GM18498 (cell line): Measurements from ENCODE around the gene ARID5B.
"Not testable (repeated sequence)": the region's sequence is repeated elsewhere in the genome, so short reads cannot be mapped to it uniquely, and the experiment has no call there.

Source experiments
- ATAC-seq: cut with Tn5 transposase; IDR thresholded peaks from one replicate; pipeline ENCODE4 v1.9.1; 2021; ENCODE audit warnings: mild to moderate bottlenecking, moderate library complexity; ENCODE audit not compliant: unreplicated experiment

The ARID5B gene, protein sequence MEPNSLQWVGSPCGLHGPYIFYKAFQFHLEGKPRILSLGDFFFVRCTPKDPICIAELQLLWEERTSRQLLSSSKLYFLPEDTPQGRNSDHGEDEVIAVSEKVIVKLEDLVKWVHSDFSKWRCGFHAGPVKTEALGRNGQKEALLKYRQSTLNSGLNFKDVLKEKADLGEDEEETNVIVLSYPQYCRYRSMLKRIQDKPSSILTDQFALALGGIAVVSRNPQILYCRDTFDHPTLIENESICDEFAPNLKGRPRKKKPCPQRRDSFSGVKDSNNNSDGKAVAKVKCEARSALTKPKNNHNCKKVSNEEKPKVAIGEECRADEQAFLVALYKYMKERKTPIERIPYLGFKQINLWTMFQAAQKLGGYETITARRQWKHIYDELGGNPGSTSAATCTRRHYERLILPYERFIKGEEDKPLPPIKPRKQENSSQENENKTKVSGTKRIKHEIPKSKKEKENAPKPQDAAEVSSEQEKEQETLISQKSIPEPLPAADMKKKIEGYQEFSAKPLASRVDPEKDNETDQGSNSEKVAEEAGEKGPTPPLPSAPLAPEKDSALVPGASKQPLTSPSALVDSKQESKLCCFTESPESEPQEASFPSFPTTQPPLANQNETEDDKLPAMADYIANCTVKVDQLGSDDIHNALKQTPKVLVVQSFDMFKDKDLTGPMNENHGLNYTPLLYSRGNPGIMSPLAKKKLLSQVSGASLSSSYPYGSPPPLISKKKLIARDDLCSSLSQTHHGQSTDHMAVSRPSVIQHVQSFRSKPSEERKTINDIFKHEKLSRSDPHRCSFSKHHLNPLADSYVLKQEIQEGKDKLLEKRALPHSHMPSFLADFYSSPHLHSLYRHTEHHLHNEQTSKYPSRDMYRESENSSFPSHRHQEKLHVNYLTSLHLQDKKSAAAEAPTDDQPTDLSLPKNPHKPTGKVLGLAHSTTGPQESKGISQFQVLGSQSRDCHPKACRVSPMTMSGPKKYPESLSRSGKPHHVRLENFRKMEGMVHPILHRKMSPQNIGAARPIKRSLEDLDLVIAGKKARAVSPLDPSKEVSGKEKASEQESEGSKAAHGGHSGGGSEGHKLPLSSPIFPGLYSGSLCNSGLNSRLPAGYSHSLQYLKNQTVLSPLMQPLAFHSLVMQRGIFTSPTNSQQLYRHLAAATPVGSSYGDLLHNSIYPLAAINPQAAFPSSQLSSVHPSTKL

DNA sequence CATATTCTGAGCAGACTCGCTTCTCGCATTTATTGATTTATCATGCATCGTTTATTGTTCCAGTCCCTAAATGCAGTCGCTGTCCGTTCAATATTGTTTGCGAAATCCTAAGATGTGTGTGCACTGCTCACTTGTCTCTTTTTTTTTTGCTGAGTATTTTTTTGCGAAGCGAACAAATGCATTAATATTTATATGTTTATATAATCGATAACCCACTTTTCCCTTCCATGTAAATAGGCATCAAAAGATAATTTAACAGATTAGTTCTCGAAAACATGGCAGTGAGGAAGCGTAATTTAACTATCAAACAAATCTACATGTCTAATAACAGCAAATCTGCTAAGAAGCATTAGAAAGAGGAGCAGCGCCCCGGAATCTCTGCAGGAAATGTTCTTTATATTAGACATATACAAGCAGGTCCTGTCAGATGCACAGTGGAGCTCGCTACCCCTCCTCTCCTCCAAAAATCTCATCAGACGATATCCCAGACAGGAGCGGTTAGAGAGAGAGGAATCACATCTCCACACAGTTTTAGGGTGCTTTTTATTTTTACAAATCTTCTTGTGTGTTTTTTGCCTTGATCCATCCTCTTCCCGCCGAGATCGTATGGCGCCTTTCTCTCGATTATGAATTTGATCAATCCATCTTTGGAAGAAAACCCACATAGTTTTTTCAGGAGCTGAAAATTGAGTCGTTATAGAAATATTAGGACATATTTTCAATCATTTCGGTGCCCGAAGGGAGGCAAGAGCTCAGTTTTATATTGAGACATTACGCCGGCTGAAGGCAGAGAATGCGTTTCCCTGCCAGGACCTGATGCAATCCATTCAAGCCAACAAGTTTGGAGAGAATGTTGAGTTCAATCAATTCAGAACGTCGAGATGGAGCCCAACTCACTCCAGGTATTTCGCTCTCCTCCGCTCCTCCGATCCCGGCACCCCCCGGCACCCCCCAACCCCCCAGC, at the start of gene ARID5B:
Gene ARID5B (plus strand): TSS at position 871 of the 964 bp plus-strand sequence. CDS start 11 bp downstream, at position 882.
- ATAC-seq = no peak

DNA sequence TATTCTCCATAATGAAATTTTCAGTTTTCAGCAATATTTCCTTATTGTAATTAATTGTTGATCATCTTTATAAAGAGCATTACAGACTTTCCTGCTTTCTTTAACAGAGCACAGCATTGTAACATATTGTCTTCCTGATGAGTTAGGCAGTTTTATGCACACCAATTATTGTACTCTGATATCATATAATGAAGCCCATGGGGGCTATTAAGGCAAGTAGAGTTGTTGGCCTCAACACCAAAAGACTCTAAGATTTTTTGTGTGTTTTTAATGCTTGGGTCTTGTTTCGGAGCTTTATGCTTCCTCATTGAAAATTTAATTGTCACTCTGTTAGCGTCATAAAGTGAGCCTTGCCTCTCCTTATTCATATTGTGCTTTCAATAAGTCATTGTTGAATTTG, 49.2 kb upstream of the ARID5B start:
- ATAC-seq = no peak

DNA sequence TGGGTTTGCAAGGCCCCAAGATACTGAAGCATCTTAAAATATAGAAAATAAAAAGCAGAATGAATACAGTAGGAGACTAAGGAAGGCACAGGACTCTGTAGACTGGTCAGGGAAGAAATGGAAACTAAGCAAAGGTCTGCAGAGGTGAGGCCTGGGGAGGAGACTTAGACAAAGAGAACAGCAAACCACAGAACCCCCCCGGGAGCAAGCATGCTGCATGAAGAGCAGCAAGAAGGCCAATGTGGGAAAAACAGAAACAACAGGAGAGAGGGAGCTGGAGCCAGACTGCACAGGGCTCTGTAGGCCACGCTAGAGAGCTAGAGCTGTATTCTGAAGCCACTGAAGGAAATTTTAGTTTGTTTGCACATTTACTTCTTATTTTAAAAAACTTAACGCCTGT, 45.7 kb upstream of the ARID5B start:
- no peak for ATAC-seq

DNA sequence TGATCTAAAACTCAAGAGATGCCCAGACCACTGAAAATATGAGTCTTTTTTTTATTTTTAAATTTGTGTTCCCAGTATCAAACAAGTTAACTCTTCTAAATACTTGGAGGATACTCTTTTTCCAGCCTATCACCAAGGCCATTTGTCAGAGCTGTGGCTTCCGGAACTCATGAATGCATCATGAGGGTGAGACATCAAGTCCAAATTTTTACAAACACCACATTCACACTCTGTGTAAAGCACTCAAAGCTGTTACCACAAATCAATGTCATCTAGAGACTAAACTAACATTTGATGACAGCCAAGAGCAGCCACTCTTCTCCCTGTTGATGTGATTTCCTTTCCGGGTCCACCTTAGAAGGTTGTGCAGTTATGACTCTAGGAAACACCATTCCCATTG, 43.8 kb upstream of the ARID5B start:
- no peak for ATAC-seq

DNA sequence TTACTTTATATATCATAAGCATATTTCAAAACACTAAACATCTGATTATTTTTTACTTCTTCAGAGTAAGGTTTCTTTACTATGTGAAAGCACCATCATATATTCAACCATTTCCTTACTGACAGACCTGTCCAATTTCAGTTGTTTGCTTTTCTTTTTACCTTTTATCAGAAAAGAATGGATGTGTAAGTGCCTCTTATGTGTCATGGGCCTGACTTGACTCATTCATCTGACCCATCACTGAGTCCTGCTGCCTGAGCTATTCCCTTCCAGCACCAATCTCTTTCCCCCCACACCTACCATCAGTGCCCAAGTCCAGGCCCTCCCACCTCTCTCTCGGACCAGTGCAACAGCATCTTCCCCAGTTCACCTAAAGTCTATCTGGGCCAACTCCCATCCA, 41.7 kb upstream of the ARID5B start:
- no peak for ATAC-seq

DNA sequence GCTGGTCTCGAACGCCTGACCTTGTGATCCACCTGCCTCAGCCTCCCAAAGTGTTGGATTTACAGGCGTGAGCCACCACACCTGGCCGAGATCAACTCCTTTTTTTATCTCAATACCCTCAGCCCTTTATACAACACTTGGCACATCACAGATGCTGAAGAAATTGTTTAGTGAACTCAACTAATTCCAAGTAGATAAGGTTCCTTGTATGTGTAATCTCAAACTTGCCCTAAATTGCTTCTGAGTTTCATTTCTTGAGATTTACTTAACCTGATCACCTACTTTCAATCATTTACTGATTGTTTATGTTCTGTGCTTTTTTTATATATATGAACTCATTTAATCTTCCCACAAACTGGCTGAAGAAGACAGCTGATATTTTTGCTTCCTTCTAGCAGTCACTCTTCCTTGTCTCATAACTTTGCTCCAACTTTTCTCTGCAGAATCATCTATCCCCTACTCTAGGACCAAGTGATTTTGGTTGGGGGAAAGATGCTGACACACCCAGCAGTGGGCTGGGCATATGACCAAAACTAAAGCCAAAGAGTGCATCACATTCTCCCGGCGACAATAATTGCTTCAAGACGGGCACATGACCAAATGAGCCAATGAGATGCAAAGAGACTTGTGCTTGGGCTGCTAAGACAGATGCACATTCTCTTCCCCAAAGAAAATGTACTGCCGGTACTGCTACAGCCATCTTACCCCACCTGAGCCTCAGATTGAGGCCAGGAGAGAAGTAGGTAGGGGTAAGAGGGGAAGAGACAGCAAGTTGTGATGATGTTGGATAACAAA, 40.3 kb upstream of the ARID5B start:
- ATAC-seq = no peak

DNA sequence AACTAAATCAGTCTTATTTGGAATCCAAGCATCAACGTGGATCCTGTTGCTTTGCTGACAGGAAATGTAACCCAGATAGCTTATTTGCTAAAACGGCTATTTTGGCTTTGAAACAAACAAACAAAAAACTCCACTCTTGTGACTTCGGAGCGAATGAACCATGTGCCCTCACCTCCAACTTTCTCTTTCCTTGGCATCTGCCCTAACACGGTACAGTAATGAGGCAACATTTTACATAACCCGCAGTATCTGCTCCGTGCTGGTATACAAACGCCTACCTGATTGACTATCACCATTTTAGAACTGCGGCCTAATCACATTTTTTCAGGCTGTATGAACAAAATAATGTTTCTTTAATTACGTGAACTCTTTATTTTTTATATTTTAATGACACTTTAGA, 37.5 kb upstream of the ARID5B start:
- no peak for ATAC-seq

DNA sequence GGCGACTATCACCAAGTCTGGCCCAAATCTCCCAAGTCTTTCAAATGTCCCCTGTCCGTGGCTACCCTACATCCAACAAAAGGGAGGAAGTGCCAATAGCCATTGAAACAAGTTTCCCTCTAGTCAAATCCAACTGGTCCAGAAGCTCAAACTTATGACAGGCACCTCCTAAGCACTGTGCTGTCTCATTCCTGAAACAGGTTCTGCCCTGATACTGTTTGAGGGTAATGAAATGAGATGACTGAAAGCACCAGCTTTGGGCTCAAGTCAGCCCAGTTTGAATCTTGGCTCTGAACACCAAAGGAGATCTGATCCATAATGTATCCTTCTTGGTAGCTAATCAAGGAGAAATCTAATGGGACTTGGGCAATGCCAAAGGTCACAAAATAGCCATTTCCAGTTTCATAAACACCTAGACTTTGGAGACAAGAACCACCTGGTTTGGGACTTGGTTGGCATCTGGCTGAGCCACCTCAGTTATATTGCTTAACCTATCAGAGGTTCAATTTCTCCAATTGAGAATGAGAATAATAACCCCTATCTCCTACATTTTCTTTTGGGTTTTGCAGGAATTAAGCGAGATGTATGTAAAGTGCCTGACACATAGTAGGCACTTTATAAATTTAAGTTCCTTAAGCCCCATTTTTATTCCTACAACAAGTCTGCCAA, 34.7 kb upstream of the ARID5B start:
- no peak for ATAC-seq

DNA sequence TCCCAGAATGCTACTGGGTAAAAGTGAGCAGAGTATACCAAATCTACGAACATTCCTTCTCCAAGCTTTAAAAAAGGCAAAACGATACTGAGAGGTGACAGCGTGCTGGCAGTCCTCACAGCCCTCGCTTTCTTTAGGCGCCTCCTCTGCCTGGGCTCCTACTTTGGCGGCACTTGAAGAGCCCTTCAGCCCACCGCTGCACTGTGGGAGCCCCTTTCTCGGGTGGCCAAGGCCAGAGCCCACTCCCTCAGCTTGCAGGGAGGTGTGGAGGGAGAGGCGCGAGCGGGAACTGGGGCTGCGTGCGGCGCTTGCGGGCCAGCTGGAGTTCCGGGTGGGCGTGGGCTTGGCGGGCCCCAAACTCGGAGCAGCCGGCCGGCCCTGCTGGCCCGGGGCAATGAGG, 34.1 kb upstream of the ARID5B start:
- not testable (repeated sequence) for ATAC-seq

DNA sequence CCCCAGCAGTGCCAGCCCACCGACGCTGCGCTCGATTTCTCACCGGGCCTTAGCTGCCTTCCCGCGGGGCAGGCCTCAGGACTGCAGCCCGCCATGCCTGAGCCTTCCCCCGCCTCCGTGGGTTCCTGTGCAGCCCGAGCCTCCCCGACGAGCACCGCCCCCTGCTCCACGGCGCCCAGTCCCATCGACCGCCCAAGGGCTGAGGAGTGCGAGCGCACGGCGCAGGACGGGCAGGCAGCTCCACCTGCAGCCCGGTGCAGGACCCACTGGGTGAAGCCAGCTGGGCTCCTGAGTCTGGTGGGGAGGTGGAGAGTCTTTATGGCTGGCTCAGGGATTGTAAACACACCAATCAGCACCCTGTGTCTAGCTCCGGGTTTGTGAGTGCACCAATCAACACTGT, 33.7 kb upstream of the ARID5B start:
- not testable (repeated sequence) for ATAC-seq

DNA sequence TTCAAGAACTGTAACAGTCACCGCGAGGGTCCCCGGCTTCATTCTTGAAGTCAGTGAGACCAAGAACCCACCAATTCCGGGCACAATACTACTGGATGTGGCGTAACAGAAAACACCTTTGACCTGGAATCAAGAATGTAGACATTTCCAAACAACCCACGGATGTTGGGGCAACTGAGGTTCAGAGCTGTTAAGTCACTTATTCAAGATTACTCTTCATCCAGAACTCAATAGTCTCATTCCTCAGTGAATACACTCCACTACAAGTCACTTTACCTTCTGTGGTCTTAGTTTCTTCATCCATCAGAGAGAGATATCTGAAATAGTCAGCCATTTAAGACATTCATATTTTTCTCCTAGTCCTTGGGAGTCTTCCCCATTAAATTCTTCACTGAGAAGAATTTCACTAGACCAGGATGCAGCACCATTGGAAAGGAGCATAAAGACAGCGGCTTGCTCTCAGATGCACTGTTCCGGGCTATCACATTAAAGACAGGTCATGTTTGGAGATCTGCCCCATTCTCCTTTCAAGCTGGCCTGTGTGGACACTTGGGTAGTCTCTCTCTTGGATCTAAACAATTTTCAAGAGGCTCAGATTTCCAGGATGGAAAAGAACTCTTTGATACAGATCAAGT, 32.3 kb upstream of the ARID5B start:
- no peak for ATAC-seq

DNA sequence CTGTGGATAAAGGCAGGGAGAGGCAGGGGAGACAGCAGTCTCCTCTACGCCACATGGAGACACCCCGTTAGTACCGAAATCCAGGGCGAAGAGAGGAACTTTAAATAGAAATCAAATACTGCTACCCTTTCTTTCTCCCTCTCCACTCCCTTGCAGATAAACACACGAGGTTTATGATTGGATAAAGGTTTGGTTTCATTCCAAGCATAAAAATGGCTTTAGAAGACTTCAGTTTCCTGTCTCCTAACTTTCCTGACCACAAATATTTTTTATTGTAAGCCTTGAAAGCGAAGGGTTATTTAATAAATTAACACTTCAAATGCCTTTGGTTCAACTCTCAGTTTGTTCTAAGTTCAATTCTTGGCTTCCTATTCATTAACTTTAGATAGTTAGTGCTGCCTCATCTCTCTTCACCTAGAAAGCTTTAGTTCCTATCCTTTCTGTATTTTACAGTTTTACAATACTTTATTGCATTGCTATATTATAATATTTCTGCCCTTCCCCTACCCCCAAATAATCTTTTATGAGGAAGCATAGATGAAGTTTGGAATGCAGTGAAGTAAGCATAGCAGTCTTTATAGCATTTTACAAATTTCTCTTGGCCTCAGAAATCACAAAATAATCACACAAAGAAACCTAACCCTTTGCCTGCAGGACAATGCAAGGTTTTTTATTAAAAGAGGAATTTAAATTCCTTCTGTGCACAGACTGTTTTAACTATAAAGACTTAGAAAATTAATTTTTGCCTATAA, 31.5 kb upstream of the ARID5B start:
- ATAC-seq = no peak

DNA sequence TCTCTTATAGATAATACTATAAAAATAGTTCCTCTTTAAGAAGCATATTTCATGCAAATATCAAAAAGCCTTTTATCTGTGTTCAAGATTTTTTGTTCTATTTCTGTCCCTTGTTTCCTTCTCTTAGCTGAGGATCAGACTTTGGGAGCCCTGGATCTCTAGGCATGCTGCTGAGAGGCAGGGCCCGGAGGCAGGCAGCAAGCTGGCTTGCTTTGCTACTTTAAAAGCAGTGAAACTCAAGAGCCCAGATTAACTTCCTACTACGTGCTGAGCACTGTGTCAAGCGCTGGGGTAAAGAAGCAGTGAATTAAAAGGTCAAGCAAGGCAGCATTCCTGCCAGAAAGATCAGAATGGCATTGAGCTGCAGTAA, 31.0 kb upstream of the ARID5B start:
- ATAC-seq = no peak

DNA sequence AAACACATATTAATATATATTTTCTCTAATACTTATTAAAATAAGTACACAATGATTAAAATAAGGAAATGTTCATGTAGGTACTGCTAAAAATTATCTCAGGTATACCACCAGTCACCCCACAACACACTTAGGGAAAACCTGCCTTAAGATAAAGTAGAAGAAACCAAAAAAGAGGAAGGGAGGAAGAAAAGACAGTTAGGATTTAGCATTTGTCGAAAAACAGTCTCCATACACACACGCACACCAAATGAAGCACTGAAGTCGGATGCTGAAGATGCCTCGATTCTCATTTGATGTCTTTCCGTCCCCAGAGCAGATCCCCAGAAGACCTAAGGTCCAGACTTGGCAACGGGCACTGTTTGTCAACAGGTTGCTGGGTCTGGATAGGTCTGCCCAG, 30.0 kb upstream of the ARID5B start:
- ATAC-seq = no peak

DNA sequence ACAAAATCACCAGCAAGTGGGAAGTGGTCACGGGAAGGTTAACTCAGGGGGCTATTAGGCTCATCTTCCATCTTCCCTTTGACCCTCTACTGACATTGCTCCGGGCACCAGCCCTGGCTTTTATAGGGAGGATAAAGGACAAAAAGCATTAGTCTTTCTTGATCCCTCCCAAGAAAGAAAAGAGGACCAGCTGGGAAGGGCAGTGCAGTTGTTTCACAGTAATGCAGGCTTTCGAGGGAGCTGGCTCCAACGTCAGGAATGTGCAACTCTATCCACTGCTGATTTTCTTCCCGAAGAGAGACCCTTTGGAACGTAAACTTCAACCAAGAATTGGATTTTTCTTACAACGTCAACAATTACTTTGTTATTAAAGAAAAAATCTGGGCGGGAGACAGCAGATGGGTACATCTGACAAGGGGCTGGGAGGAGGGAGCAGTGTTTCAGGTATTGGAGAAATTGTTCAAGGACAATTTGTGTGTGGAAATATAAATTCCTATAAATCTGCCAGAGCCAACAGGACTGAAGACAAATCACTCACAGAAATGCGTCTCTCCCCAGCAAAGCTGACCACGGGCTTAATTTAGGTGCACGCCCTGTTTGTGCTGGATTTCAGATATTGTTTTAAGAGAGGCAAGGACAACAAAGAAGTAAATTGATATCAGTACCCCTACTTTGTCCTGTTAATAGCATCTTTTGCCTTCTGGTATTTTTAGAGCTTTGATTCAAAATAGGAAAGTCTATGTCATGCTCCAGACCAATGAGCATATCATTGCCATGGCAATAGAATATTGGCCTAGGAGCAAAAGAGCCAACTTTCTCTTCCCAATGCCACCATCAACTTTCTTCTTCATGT, 23.4 kb upstream of the ARID5B start:
- ATAC-seq = no peak

DNA sequence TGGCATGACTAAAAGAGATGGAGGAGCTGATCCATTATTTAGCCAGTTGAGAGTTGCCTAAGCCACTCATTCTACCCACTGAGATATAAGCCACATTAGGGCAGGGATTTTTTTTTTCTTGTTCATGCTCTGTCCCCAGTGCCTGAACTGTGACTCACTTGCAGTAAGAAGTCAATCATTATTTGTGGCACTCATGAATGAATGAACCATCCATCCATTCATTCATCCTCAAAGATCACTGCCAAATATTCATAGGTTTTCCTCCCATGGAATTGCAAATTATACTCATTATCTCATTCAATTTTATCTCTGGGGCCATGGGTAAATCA, 22.8 kb upstream of the ARID5B start:
- ATAC-seq = no peak
